COLO829 (cell line): ENCODE measurements around the gene DAPK1.

ENCODE experiments used
- DNase-seq: peaks from one replicate; pipeline ENCODE4 v3.0.0; 2012; ENCODE audit warnings: low spot score

Gene DAPK1

DNA sequence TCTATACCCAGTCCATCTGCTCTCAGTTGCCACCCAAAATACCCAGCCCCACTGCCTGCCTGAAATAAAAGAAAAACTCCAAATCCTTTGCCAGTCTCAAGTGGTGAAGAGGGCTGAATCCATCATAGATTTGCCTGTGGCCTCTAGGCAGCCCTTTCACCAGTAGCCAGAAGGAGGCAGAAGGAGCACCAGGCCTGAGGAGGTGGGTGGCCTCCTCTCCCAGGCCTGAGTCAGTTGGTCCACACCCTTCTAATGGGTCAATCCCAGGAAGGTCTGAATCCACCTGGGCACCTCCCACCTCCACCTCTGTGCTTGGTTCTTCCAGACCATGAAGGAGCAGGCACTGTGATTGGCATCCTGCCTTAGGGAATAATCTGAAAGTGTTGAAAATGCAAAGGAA lies 97.0 kb downstream of the DAPK1 start:
- DNase-seq, result no peak

DNA sequence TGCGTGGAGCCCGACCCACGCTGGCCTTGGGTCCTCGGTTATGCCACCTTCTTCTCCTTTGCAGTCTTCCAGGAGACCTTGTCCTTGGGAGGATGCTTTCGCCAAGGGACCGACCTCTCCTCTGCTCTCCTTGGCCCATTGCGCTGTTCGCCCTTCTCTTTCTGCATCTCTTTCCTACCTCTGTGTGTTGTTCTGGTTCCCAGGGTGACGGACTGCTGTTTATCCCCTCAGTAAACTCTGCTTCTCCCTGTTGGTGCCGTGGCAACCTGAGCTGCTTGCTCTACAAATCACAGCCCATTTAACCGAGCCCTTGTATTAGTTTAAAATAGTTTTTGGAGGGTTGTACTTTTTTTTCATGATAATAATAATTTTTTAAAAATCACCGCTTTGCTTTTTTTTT lies 97.9 kb downstream of the DAPK1 start:
- DNase-seq, result no peak

DNA sequence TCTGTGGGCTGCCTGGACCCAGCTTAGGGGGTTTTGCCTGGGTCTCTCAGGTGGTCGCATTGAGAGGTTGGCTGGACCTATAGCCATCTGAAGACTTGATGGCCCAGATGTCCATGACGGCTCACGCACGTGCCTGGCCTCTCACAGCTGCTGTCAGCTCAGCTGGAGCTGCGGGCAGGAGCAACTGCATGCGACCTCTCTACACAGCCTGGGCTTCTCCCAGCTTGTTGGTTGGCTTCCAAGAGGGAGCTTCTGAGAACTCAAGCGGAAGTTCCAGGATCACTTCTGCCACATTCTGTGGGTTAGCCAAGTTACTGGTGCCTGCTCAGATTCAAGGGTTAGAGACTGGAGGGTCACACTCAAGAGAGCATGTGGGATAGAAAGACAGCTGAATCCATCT lies 99.2 kb downstream of the DAPK1 start:
- no peak for DNase-seq

DNA sequence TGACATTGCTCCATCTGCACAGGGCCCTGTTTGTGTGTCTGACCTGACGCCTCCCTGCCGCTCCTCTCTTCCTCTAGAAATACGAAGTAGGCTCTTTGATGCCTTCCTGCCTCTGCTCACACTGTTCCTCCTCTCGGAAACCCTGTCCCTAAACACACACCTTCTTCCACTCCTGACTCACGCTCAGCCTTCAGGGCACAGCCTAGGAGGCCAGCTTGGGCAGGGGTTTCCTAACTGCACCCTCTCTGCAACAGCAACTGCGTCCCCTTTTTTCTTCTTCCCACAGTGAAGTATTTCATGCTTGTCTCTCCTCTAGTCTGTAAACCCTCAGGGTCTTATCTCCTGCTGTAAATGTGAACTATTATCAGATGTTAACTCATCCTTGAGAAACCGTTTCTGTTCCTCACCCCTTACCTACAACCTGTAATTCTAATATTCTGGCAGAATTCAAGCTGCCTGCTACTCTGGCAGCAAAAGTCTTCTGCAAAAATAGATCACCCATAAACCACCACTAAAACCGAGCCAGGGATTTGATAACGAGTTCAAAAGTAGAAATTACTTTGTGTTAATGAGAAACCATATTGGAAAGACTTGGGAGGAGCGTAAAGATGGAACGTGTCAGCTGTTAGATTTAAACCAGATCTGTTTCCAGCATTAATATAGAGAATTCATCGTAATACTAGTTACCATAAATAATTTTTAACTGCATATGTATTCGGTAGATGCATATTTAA lies 100.2 kb downstream of the DAPK1 start:
- DNase-seq, result no peak

DNA sequence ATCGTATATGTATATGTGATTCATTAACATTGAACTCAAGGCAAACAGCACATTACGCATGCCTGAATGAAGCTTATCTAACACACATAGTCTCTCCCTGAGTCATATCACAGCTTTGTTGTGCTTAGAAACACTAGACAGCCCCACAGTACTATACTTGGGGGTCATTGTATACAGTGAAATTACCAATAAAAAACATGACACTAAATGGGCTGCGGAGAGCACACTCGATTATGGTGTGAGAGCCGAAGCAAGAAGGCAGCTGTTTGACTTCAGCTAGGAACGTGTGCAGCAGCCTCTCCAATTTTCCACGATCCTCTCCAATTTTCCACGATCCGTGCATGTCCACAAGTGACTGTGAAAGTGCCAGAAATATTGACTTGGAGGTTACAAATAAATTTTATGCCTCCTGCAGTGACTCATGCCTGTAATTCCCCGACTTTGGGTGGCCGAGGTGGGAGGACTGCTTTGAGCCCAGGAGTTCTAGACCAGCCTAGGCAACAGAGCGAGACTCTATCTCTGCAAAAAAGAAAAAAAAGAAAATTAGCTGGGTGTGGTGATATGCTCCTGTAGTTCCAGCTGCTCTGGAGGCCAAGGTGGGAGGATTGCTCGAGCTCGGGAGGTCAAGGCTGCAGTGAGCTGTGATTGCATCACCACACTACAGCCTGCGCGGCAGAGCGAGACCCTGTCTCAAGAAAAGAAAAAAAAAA lies 102.4 kb downstream of the DAPK1 start:
- no peak for DNase-seq

DNA sequence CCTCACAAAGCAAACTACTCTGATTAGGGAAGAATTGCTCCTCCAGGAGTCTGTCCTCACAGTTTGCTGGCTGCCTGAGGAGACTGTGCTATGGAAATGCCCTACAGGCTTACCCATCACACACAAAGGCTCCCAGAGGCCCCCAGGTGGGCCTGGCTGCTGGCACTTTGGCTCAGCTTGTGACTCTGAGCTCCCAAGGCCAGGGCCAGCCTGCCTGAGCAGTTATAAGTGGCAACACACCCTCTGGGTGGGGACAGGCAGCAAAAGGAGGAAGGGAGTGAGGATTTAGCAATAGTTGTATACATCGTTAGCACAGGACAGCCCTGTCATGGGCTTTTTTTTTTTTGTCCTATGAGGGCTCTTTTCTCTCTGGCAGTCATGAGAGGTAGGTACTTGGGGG lies 103.5 kb downstream of the DAPK1 start:
- no peak for DNase-seq

DNA sequence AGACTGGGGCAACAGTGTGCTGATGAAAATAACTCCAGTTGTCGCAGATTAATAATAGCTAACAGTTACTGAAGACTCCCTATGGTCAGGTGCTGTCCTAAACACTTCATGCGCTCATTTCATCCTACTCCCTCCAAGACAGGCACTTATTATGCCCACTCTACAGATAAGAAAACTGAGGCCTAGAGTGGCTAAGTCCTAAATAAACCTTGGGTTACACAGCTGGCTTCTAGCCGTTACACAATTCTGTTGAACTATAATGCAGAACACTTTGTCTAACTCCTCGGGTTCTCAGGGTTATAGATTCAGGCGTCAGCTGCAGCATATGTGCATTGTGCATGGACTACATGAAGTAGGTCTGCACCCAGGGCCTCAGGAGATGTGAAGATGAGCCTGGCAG lies 103.9 kb downstream of the DAPK1 start:
- no peak for DNase-seq

DNA sequence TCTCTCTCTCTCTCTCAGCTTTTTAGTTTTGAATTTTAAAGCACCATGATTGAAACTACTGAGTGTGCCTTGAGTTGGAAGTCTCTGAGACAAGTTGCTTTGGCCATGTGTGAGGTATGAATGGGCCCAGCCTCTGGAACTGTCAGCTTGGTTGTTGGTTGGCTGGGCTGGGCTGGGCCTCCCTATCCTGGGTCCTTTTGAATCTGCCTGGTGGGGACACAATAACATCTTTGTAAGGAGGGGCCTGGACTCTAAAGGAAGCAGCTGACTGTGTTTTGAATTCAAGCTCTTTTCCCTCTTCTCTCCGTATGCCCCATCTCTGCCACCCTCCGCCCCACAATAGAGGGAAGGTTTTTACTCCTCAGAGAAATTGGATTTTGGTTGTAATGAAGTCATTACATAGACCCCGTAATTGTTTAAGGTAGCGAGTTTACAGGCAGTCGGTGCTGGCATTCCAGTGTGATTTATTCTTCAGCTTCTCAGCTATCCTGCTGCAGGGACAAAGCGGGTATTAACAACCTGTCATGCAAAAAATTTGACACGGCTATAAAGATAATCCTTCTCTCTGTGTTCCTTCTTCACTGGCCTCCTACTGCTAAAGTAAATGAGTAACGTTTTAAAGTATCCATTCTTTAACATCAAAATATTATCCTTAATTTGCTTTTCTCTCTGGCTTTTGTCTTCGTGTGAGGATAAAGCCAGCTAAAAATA lies 105.4 kb downstream of the DAPK1 start:
- no peak for DNase-seq

DNA sequence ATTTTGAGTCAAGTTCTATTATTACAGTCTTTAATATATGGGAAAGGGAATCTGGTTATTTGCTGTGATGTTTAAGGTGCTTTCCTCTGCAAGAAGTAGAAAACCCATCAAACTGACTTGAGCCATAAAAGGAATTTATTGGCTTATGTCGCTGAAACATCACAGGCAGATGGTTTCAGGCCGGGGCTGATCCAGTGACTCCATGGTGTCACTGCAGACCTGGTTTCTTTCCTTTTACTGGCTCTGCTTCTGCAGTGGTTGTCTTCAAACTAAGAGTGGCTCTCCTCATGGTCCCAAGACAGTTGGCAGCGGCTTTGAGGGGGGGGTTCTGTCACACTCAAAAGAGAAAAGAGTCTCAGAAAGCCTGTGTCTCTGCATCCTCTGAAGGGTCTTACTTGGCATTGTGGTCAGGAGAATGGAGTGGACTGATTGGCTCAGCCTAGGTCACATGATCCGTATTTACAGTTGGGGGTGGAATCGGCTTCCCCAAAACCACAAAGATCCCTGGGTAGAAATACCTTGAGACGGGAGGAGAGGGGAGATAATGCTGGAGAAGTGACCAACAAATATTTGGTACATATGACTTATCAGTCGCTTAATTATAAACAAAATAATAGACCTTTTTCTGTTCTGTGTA lies 106.3 kb downstream of the DAPK1 start:
- no peak for DNase-seq

DNA sequence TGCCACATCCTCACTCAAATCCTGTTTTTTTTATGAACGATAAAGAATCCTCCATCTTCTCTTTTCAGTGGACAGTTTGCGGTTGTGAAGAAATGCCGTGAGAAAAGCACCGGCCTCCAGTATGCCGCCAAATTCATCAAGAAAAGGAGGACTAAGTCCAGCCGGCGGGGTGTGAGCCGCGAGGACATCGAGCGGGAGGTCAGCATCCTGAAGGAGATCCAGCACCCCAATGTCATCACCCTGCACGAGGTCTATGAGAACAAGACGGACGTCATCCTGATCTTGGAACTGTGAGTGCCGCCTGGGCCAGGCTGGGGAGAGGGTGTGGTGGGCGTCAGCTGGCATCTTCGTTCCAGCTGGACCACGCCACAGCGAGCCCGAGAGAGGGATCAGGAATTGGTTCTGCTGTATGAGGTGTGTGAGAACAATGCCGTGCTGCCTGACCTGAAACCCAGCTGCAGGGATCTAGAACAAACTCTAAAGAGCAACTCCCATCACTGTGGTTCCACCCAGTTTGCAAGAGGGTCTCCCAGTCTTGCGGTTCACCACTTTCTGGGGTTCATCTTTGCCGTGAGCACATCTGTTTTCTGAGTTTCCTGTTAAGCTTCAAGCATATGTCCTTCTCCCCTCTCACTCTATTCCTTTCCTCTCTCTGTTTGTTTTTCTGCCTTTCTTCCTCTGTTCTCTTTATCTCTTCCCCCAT lies 107.4 kb downstream of the DAPK1 start:
- no peak for DNase-seq

DNA sequence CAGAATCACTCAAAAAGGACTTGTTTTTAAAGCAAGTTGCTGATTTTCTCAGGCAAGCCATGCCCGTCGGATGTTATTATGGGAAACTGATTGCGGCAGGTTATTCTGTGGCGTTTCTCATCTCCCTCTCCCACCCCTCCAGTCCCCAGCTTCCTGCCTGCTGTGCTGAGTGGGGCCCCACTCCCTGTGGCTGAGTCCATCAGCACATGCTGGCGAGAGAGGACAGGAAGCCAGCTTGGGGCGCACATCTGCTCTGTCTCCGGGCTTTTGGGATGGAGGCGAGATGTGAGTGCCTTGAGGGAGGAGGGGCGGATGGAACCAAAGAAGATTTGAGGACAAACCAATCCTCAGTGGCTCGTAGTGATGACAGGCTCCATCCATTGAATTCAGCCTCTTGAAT lies 108.0 kb downstream of the DAPK1 start:
- DNase-seq, result no peak

DNA sequence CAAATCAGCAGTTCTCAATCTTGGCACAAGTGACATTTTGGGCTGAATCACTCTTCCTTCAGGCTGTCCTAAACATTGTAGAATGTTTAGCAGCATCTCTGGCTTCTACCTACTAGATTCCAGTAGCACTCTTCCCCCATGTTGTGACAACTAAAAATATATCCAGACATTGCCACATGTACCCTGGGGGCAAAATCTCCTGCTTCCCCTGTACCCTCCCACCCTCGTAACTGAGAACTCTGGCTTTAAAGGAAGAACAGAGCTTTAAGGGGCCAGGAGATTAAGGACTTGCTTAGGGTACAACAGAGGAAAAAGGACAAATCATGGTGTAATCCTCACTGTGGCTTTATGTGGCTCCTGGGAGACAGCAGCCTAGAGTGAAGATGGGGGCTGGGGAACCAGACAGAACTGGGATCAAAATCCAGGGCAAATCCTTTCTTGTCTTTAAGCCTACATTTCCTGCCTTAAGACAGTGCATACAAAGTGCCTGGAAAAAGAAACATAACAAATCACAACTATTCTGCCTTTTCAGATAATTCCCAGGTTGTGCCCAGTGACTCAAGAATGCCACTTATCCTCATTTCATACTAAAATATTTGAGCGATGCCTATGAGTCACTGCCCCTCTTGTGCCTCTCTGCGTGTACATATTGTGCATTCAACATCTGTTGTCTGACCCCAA lies 109.3 kb downstream of the DAPK1 start:
- peak; percentile 71 for DNase-seq

DNA sequence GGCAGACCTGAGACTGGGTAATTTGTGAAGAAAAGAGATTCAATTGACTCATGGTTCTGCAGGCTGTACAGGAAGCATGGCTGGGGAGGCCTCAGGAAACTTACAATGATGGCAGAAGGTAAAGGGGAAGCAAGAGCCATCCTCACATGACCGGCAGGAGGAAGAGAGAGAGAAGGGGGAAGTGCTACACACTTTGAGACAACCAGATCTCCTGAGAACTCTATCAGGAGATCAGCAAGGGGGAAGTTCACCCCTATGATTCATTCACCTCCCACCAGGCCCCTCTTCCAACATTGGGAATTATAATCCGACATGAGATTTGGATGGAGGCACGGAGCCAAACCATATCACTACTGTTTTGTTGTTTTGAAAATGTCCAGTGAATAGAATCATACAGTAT lies 110.2 kb downstream of the DAPK1 start:
- DNase-seq, result no peak

DNA sequence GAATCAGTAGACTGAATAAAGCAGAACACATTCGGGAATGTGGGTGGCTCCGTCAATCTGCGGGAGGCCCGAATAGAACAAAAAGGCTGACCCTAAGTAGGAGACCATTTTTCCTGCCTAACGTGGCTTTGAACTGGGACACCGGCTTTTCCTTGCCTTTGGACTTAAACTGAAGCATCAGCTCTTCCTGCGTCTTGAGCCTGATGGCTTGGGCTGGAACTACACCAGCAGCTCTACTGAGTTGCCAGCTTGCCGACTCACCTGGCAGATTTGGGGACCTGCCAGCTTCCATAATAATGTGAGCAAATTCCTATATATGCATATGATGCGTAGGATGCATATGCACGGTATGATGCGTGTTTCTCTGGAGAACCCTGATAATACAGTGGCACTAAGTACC lies 111.3 kb downstream of the DAPK1 start:
- no peak for DNase-seq

DNA sequence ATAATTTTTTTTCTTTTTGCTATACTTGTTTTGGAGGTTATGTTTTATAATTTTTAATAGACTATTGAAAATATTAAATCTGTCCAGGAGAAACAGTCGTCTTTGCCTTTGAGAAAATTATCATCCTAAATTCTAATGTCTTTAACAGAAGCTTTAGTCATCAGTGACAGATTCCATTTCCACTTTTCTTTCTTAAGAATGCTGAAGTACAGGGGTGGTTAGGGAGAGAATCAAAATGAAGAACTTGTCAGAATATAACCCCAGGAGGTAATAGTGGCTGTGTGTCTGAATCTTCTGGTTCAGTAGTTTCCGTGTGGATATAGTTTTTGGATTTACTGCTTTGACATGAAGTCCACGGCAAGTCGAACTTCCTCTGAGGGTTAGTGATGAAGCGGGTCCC lies 111.8 kb downstream of the DAPK1 start:
- no peak for DNase-seq

DNA sequence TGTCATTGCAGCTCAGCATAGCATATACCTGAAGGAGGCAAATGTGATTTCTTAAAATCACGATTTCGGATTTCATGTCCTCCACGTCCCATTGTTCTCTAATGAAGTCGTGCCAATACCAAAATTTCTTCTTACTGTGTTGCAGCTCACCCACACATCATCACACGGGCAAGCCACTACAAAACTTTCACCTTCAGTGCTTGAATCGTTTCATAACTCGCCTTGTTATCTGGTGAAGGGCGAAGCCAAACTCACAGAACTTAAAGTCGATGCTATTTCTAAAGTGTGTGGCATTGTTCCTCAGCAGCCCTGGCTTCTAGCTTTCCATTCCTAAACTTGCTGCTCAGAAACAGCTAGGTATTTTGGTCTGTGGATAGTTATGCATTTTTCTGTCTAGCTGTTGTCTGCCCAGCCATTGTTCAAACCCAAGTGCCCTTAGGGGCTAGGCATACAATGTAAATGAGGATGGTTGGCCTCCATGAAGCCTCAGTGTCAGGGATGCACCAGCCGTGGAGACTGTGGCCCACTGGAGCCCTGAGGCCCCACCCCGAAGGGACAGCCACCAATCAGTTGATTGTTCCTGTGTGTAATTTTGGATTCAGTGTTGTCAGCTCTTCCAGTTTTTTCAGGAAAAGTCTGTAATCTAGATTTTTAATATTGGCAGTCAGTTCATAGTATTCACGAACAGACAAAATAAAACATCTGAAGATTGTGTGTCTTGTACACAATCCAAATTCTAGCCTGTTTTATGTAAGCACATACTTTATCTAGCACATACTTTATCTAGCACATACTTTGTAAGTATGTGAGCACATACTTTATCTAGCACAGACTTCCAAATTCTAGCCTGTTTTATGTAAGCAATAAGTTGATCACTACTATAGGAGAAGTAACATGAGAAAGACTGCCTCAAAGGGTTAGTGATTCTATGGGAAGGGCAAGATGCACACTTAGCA lies 112.8 kb downstream of the DAPK1 start:
- DNase-seq, result no peak

DNA sequence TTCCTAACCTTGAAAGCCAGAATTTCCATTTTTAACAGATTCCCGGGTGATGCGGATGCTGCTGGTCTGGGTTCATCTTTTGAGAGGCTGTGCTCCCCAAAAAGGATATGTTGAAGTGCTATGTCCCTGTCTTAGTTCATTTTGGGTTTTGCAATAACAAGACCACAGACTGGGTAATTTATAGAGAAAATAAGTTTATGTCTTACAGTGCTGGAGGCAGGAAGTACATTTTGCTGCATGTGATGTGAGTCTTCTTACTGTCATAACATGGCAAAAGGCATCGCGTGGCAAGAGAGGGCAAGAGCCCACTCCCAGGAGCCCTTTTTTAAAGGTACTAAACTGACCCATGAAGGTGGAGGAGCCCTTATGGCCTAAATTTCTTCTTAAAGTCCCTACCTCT lies 114.1 kb downstream of the DAPK1 start:
- DNase-seq, result no peak

DNA sequence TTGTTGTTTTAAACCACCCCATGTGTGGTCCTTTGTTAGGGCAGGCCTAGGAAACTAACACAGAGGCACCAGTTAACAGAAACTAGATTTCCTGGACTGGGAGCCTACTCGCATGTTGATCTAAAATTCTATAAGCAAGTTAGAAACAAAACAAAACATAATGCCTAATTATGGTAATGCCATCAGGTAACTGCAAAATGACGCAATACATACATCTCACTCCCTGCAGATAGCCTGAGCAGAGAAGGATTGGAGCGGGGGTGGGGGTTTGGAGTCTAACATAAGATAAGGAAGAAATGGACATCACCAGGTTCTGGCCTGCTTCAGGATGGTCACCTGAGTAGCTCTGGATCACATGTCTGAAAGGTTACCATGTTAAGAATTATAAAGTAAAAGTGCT lies 114.9 kb downstream of the DAPK1 start:
- DNase-seq, result no peak

DNA sequence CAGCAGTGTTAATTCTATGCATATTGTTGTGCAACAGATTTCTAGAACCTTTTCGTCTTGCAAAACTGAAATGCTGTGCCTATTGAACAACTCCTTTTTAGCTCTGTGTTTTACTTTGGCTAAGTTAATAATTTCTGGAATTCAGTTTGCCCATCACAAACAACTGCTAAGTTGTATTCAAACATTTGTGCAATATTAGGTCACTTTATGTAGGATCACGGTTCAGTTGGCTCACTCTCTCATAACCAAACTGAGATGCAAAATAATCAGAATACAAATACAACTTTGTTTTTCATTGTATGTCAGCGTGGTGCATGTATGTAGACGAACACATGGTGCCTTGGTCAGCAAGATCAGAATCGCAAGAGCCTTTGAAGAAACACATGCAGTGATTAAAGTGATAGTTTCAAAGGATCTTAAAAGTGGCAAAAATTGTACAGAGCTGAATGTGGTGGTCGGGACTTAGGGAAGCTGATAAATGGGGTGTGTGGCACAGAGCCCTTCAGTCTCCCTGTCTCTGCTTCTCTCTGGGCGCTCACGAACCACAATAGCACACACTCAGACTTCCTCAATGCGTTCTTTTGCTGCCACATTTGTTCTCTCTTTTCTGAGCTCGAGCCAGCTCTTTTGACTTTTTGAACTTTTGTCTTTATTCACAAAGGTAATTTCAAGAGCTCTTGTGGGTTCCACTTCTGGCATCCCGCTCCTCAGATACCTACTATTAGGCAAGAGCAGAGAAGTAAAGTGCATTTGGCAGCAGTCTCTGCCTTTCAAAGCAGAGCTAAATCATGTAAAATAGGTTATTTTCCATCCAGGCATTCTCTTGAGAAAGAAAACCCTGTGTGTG lies 115.8 kb downstream of the DAPK1 start:
- no peak for DNase-seq

DNA sequence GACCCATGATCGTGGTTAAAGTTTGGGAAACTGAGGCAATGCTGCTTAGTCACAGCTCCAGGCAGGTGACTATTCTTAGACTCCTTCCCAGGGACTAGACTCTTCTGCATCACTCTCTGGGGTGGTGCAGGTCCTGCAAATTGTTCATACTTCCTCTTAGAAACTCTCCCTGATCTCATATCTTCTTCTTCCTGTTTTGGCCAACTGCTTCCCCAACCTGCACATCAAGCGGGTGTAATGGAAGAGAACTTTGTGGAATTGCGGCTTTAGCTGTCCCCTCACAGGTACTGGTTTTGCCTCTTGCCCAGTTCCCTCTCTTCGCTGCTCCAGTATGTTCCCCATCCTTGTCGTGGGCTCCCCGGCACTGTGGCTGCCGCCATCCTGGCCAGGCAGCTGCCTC lies 116.7 kb downstream of the DAPK1 start:
- DNase-seq, result no peak
